Measurements from ENCODE around the gene PTPRS.
"Not testable (repeated sequence)": the region's sequence is repeated elsewhere in the genome, so short reads cannot be mapped to it uniquely, and the experiment has no call there.

The PTPRS gene

GRCh38 chr19:5333581-5334365, 6.8 kb downstream of the PTPRS start:
- no peak overlapping the region for H3K4me3 ChIP-seq (ENCODE audit: low read depth, low read length)
- DNase-seq = no peak
- no peaks in the 10 kb centered on the region for H3K9me3 ChIP-seq
- H3K36me3 ChIP-seq = peaks cover 8% of the 10 kb centered on the region
- no peak for TF ChIP-seq CTCF (IDR thresholded peaks at IDR 0.05; ENCODE audit: low read depth, low read length)
- H3K4me1 ChIP-seq = peaks cover 3% of the 10 kb centered on the region; the same call in 1 of the 2 replicates
- H3K27me3 ChIP-seq = no peaks in the 10 kb centered on the region

DNA sequence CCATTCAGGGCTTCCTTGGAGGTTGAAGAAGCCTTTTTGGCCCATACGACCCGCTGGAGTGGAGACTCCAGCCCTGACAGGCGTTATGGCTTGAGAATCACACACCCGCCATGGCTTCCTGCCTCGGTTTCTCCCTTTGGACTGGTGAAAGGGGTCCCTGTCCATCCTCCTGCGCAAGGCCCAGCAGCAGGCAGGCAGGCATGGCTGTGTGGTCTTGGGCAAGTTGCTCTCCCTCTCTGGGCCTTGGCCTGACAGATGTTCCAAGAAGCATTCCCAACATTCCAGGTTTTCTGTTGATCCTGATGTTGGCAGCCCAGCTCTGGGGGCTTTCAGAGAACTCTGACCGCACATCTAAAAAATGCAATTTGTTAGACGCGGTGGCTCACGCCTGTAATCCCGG, 8.1 kb downstream of the PTPRS start:
- TF ChIP-seq CTCF (IDR thresholded peaks at IDR 0.05; ENCODE audit: low read depth, low read length) = no peak
- peaks cover 12% of the 10 kb centered on the region for H3K36me3 ChIP-seq
- no peaks in the 10 kb centered on the region for H3K4me1 ChIP-seq
- H3K9me3 ChIP-seq = no peaks in the 10 kb centered on the region
- H3K27me3 ChIP-seq = no peaks in the 10 kb centered on the region
- H3K4me3 ChIP-seq (ENCODE audit: low read depth, low read length) = no peak overlapping the region
- no peak for DNase-seq

GRCh38 chr19:5331790-5332189, 8.8 kb downstream of the PTPRS start:
- Histone ChIP-seq H3K9me3 (no peaks in the 10 kb centered on the region), H3K4me1 (no peaks in the 10 kb centered on the region), H3K4me3 (ENCODE audit: low read depth, low read length) (no peak overlapping the region), H3K36me3 (peaks cover 12% of the 10 kb centered on the region), H3K27me3 (no peaks in the 10 kb centered on the region)
- DNase-seq = no peak
- no peak for TF ChIP-seq CTCF (IDR thresholded peaks at IDR 0.05; ENCODE audit: low read depth, low read length)

DNA sequence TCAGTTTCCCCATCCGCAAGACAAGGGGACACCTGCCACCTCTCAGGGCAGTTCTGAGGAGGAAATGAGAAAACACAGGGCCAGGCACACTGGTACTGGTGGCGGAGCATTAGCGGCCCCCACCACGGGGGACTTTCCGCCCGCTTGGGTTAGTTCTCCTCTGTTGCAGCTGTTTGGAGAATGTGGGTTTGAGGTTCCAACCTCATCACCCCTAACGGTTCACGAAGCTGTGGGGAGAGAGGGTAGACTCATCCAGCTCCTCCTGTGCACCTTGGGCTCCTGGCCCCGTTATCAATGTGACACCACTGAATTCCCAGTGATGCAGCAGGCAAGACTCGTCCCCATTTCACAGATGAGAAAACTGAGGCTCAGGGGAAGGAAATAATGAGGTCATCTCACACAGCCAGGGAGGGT, 10.3 kb downstream of the PTPRS start:
- H3K4me1 ChIP-seq = no peaks in the 10 kb centered on the region
- peaks cover 10% of the 10 kb centered on the region for H3K36me3 ChIP-seq
- H3K27me3 ChIP-seq = no peaks in the 10 kb centered on the region
- no peak for TF ChIP-seq CTCF (IDR thresholded peaks at IDR 0.05; ENCODE audit: low read depth, low read length)
- DNase-seq = no peak
- no peaks in the 10 kb centered on the region for H3K9me3 ChIP-seq
- H3K4me3 ChIP-seq (ENCODE audit: low read depth, low read length) = no peak overlapping the region

GRCh38 chr19:5329141-5329540, 11.5 kb downstream of the PTPRS start:
- Histone ChIP-seq H3K4me3 (ENCODE audit: low read depth, low read length) (no peak overlapping the region), H3K27me3 (no peaks in the 10 kb centered on the region), H3K9me3 (no peaks in the 10 kb centered on the region), H3K4me1 (no peaks in the 10 kb centered on the region), H3K36me3 (peaks cover 13% of the 10 kb centered on the region)
- no peak for TF ChIP-seq CTCF (IDR thresholded peaks at IDR 0.05; ENCODE audit: low read depth, low read length)
- DNase-seq = no peak

DNA sequence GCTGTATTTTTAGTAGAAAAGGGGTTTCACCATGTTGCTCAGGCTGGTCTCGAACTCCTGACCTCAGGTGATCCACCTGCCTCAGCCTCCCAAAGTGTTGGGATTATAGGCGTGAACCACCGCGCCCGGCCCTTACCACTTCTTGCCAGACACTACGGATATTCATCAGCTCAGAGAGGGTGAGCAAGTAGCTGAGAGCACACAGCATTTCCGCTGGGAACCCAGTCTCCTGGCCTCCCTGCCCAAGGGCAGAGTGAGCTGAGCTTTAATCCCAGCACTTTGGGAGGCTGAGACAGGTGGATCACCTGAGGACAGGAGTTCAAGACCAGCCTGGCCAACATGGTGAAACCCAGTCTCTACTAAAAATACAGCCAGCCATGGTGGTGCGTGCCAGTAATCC, 12.2 kb downstream of the PTPRS start:
- not testable (repeated sequence) for H3K9me3 ChIP-seq; H3K27me3 ChIP-seq; H3K4me3 ChIP-seq (ENCODE audit: low read depth, low read length); H3K4me1 ChIP-seq; DNase-seq
- H3K36me3 ChIP-seq = peaks cover 12% of the 10 kb centered on the region

Data from BE2C (cell line).